Activated CD4-positive, alpha-beta T cell treated with anti-CD3 and anti-CD28 coated beads for 4 hours (primary cell): ENCODE results near the gene ELL.

Experiments used
- DNase-seq, 2 donors: peaks; one replicate each; pipeline ENCODE4 v3.0.0-alpha.2; 2020

Gene ELL

GRCh38 chr19:18431351-18432197, 90.3 kb downstream of the ELL start:
- no peak for DNase-seq

GRCh38 chr19:18430417-18431144, 91.3 kb downstream of the ELL start:
- no peak for DNase-seq

- DNase-seq: no peak
These were observed 92.0 kb downstream of the ELL start for GRCh38 chr19:18429717-18430416.

GRCh38 chr19:18428787-18429674, 92.8 kb downstream of the ELL start:
- DNase-seq: peak; percentile 64 to 74

GRCh38 chr19:18428173-18428786, 93.6 kb downstream of the ELL start:
- DNase-seq: no peak

GRCh38 chr19:18427743-18428113, 94.1 kb downstream of the ELL start:
- DNase-seq: no peak

- no peak for DNase-seq
These were observed 94.7 kb downstream of the ELL start for GRCh38 chr19:18427080-18427742.

- DNase-seq: no peak
These were observed 95.5 kb downstream of the ELL start for GRCh38 chr19:18426416-18426767.

GRCh38 chr19:18425515-18426415, 96.1 kb downstream of the ELL start:
- no peak for DNase-seq

- DNase-seq: no peak
These were observed 96.9 kb downstream of the ELL start for GRCh38 chr19:18424890-18425514.

GRCh38 chr19:18424122-18424889, 97.6 kb downstream of the ELL start:
- no peak for DNase-seq

GRCh38 chr19:18423258-18424020, 98.4 kb downstream of the ELL start:
- no peak for DNase-seq

- DNase-seq: no peak
These were observed 99.2 kb downstream of the ELL start for GRCh38 chr19:18422530-18423191.

- no peak for DNase-seq
These were observed 100.4 kb downstream of the ELL start for GRCh38 chr19:18421371-18421959.

- no peak for DNase-seq
These were observed 100.9 kb downstream of the ELL start for GRCh38 chr19:18420930-18421329.

- DNase-seq: peak in 1 of 2 donors; percentile 47
These were observed 102.0 kb downstream of the ELL start for GRCh38 chr19:18419699-18420460.
